Effector memory CD4-positive, alpha-beta T cell (primary cell): ENCODE data around the gene RAC2.

Experiments used
- DNase-seq, 3 donors: peaks; one replicate each; pipeline ENCODE4 v3.0.0-alpha.2; 2020
- H3K27ac ChIP-seq: 2 replicates; pipeline ENCODE4 v1.7.0; 2013; ENCODE audit warnings: mild to moderate bottlenecking, low read length, moderate library complexity; ENCODE audit not compliant: insufficient read depth, poor library complexity, severe bottlenecking
- H3K27me3 ChIP-seq: replicated peaks from 2 replicates; pipeline ENCODE4 v1.7.0; 2013; ENCODE audit warnings: mild to moderate bottlenecking, low read length; ENCODE audit not compliant: insufficient read depth, control insufficient read depth, poor library complexity, severe bottlenecking
- H3K36me3 ChIP-seq: 2 replicates; pipeline ENCODE4 v1.7.0; 2013; ENCODE audit warnings: mild to moderate bottlenecking, low read length, moderate library complexity; ENCODE audit not compliant: control insufficient read depth, insufficient read depth
- H3K4me1 ChIP-seq: 2 replicates; pipeline ENCODE4 v1.7.0; 2013; ENCODE audit warnings: low read length, mild to moderate bottlenecking; ENCODE audit not compliant: control insufficient read depth, insufficient read depth, poor library complexity, severe bottlenecking
- H3K4me3 ChIP-seq: 2 replicates; pipeline ENCODE4 v1.7.0; 2013; ENCODE audit warnings: low read length, low read depth, mild to moderate bottlenecking; ENCODE audit not compliant: insufficient read depth, poor library complexity, severe bottlenecking
- H3K9me3 ChIP-seq: 2 replicates; pipeline ENCODE4 v1.7.0; 2013; ENCODE audit warnings: mild to moderate bottlenecking, low read length, moderate library complexity; ENCODE audit not compliant: control insufficient read depth

Gene RAC2

DNA sequence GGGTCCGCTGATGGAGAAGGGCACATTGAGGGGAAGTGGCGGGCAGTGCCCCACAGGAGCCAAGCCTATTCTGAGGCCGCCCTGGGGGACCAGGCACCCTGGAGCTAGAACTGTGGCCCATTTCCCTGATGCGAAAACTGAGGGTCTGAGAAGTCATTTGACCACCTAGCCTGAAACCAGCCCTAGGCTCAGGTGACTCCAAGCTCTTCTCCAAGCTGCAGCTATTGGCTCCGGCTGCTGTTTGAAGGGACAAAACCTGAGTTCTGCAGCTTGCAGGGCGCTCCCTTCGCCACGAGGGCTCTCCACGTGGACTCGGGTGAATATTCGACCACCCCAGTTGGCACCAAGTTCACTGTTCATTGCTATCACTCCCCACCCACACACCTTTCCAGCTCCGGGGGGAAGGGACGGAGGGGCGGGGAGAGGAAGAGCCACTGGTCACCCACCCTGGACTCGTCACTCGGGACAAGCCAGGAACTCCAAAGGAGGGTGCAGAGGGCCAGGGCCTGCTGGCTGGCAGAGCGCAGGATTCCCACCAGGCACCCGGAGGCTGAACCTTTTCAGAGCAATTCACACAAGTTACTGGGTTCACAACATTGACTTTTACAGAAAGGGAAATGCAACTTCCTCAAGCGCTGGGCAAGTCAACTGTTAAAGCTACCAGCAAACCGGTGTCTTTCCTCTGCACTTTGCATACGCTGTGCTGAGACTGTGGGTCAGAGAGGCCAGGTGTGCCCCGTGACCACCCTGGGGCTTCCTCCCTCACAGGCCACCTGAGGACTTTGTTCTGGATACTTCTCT lies 1.1 kb upstream of the RAC2 start:
- H3K4me1 ChIP-seq: peaks cover 33% of the 10 kb centered on the region
- H3K9me3 ChIP-seq: no peaks in the 10 kb centered on the region
- no peak for DNase-seq
- H3K27ac ChIP-seq: peak overlapping the region; percentile 87
- H3K36me3 ChIP-seq: peaks cover 9% of the 10 kb centered on the region
- H3K4me3 ChIP-seq: peak overlapping the region; percentile 90
- no peaks in the 10 kb centered on the region for H3K27me3 ChIP-seq

DNA sequence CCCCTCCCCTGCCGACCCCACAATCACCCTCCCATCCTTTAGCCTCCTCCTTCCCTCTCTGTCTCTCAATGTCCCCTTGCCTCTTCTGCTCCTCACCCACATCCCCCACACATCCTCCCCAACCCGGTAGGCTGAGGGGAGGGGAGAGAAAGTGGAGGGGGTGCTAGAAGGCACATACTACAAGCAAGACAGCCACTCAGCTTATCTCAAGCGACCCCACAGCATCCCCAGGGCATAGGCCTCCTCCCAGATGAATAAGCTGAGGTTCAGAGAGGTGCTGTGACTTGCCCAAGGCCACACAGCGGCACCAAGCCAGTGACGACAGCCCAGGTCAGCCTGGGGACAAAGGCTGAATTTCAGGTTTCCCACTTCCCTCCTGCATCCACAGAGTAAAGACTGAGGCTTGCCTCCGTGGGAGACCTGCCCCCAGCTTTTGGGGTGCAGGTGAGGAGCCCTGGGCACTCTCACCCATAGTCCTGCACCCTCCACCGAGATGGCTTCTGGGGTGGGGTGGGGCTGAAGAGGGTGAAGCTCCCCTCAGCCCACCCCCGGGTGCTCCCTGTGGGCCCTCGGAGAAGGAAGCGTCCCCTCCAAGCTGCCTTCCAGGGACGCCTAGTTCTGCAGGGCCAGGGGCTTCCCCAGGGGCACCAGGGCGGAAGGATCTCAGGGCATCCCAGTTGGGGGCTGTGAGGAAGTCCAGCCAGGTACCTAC lies 511 bp downstream of the RAC2 start:
- H3K4me1 ChIP-seq: peaks cover 48% of the 10 kb centered on the region

GRCh38 chr22:37242395-37242918 lies 1.6 kb downstream of the RAC2 start:
- Histone ChIP-seq H3K27ac (peak overlapping the region; percentile 87), H3K9me3 (no peaks in the 10 kb centered on the region), H3K4me1 (peaks cover 58% of the 10 kb centered on the region), H3K4me3 (peak overlapping the region; percentile 90), H3K27me3 (no peaks in the 10 kb centered on the region), H3K36me3 (peaks cover 20% of the 10 kb centered on the region)
- DNase-seq: peak; percentile 87 to 88 (median 88)

More for the DNA sequence above, 511 bp downstream of the RAC2 start:
- peaks cover 18% of the 10 kb centered on the region for H3K36me3 ChIP-seq
- H3K27me3 ChIP-seq: no peaks in the 10 kb centered on the region
- H3K9me3 ChIP-seq: no peaks in the 10 kb centered on the region
- peak overlapping the region; percentile 87 for H3K27ac ChIP-seq
- no peak for DNase-seq
- peak overlapping the region; percentile 90 for H3K4me3 ChIP-seq

DNA sequence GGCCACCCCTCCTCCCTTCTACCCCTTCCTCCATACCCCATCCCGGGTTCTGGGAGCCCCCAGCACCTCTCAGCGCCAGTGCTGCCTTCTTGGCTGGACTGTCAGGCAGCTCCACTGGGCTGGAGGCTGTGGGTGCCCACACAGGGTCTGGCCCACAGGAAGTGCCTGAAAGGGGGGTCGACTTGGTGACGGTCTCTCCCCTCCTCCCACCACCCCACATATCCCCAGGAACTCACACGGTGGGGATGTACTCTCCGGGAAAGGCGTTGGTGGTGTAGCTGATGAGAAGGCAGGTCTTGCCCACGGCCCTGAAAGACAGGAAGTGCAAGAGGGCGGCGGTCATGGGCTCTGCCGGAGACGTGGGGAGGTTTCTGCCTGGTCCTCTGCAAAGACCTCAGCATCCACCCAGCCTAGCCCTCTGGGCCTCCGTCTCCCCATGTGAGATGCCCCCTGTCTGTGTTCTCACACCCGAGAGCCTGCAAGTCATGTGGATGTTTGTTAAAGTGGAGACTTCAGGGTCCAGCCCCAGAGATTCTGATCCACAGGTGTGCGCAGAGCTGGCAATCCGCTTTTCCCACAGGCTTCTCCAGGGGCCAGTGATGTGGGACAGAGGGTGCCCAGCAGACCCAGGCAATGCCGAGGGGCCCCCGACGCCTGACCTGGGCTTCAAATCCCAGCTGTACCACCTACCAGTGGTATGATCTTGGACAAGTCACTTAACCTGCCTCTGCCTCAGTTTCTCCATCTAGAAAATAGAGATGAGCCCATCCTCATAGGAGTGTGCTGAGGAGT lies 2.5 kb downstream of the RAC2 start:
- Histone ChIP-seq H3K4me3 (peak overlapping the region; percentile 45), H3K4me1 (peaks cover 65% of the 10 kb centered on the region), H3K36me3 (peaks cover 24% of the 10 kb centered on the region), H3K27ac (peak overlapping the region; percentile 87), H3K27me3 (no peaks in the 10 kb centered on the region), H3K9me3 (no peaks in the 10 kb centered on the region)
- DNase-seq: peak in 1 of 3 donors; percentile 46

GRCh38 chr22:37240941-37241320 lies 3.1 kb downstream of the RAC2 start:
- H3K4me3 ChIP-seq: peak overlapping the region; percentile 45
- peak overlapping the region; percentile 87 for H3K27ac ChIP-seq
- H3K36me3 ChIP-seq: peaks cover 29% of the 10 kb centered on the region

DNA sequence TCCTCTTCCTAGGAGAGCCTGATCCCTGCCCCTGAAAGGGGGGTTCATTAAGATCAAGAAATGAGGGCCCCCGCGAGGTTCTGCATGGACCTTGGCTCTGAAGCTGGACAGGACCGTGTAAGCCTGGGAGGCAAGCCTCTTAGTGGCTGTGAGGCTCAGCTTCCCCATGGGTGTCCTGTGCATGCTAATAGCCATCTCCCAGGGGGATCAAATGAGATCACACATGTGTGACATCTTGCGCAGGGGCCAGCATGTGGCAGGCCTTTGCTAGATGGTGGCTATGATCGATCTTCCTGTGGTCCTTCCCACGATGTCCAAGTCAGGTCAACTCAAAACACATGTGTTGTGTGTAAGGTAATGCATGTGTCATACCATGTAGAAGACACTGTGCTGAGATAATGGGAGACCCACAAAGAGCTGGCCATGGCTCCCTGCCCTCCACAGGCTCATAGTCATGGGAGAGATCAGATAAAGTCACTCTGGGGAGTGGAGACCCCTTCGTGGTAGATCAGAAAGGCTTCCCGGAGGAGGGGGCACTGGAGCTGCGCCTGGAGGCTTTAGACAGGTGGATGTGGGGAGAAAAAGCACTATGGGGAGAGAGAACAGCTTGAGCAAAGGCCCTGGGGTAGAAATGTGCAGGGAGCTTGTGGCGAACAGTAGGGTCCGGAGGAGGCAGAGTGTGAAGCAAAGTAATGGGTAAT lies 3.7 kb downstream of the RAC2 start:
- peak overlapping the region; percentile 87 for H3K27ac ChIP-seq
- peaks cover 34% of the 10 kb centered on the region for H3K36me3 ChIP-seq
- H3K9me3 ChIP-seq: no peaks in the 10 kb centered on the region
- H3K4me1 ChIP-seq: peaks cover 77% of the 10 kb centered on the region
- H3K27me3 ChIP-seq: no peaks in the 10 kb centered on the region
- H3K4me3 ChIP-seq: no peak overlapping the region
- DNase-seq: no peak

More at GRCh38 chr22:37240941-37241320, 3.1 kb downstream of the RAC2 start:
- H3K9me3 ChIP-seq: no peaks in the 10 kb centered on the region
- peaks cover 71% of the 10 kb centered on the region for H3K4me1 ChIP-seq
- no peak for DNase-seq
- no peaks in the 10 kb centered on the region for H3K27me3 ChIP-seq

DNA sequence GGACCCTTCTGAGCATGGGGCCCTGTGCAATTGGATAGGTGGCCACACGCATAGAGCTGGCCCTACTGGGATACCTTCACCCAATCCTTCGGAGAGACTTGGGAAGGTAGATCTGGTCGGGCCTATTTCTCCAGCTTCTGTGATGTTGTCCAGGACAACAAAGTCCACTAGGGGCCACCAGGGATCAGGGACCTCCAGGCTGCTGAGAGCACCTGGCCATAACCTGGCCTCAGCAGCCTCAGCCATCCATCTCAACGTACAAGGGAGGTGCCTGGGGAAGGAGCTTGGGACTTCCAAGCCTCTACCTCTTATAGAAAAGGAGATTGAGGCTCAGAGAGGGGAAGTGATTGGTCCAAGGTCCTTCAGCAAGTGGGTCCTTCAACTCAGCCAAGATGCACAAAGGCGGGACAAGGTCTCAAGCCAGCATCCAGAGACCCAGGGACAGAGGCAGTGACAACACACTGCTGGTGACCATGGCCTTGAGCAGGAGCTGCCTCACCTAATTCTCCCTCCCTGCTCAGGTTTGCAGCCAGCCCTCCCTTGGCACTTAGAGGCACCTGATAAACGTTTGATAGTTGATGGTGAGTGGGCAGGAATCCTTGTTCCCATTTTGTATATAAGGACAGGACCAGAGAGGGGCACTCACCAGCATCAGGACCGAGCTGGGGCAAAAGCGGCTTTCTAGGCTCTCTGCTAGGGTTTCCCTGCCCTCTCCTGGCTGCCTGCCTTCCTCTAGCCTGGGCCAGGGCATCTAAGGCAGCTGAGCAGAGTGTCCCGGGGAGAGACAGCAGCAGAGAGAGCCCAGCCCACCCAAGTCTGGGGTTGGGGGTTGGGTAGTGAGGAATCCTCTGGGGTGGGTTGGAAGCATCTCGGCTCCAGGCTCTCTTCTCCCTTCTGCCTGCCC lies 4.5 kb downstream of the RAC2 start:
- Histone ChIP-seq H3K9me3 (no peaks in the 10 kb centered on the region), H3K27me3 (no peaks in the 10 kb centered on the region), H3K4me3 (no peak overlapping the region), H3K4me1 (peaks cover 78% of the 10 kb centered on the region), H3K27ac (peak overlapping the region; percentile 87), H3K36me3 (peaks cover 34% of the 10 kb centered on the region)
- DNase-seq: no peak

DNA sequence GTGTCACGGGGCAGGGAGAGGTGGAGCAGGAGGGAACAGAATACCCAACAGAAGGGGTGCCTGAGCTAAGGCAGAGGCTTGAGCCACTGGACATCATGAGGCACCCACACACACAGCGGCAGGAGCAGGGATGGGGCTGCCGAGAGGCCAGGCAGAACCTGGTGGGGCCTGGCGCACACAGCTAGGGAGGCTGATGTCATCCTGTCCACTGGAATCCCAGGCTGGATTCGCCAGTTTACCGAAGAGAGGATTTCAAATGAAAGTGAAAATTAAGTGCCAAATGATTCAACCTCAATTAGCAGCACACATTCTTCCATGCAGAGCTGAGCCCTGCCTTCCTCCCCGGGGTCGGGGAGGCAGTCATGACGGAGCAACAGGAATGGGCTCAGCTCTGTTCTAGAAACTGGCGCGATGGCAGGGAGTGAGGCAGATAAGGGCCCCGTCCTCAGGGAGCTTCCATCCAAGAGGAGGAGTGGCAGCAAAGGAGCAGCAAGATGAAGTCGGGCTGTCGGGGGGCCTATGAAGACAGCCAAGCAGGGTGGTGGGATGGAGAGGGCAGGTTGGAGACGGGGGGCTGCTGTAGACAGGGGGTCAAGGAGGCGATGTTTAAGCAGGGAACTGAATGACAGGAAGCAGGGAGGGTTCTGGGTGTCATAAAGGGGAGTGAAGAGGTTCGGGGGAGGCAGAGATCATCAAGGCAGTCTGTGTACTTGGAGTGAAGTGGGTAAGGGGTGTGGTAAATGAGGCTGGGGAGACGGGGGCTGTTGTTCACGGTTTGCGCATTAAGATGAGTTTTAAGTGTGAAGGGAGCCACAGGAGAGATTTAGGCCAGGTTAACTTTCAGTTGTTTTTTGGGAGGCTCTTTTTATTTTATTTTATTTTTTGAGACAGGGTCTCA lies 6.4 kb downstream of the RAC2 start:
- peaks cover 42% of the 10 kb centered on the region for H3K36me3 ChIP-seq
- peak overlapping the region; percentile 27 for H3K4me3 ChIP-seq
- H3K9me3 ChIP-seq: no peaks in the 10 kb centered on the region
- H3K27me3 ChIP-seq: no peaks in the 10 kb centered on the region
- peak overlapping the region; percentile 87 for H3K27ac ChIP-seq
- H3K4me1 ChIP-seq: peaks cover 91% of the 10 kb centered on the region
- DNase-seq: no peak
